GM21526 (cell line): ENCODE results near the gene EHD3.

Source experiments
- ATAC-seq: cut with Tn5 transposase; IDR thresholded peaks from one replicate; pipeline ENCODE4 v1.9.1; 2021; ENCODE audit warnings: moderate library complexity; ENCODE audit not compliant: unreplicated experiment, low FRiP score

The EHD3 gene

DNA sequence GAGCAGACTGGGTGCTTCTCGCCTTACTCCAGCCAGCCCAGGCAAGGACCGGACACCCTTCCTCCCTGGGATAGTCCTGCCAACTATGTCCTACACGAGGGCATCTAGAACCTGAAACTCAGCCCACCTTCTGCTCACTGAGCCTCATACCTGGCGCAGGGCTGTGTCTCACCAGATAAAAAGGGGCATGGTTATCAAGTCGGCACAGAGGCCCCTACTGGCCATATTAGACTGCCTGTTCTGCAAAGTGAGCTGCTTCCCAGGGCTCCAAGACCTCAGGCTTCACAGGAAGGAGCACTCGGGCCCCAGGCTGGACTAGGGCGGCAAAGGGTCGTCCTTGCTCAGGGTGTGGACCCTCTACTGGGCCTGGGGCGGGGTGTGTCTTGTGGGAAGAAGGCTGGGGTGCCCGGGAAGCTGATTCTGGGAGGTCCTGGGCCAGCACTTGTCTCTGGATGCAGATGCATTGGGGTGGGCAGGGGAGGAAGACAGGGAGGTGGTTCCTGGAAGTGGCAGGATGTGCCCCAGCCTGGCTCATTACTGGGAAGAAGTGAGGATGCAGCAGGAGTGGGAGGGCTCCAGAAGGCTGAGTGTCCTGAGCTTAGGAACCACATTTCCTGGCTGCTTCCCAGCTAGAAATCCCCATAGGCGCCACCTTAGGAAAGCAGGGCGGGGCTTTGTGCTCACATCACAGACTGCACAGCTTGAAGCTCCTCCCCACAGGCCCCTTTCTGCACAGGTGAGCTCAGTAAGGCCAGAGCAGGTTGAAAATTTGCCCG lies 19.6 kb downstream of the EHD3 start:
- no peak for ATAC-seq

DNA sequence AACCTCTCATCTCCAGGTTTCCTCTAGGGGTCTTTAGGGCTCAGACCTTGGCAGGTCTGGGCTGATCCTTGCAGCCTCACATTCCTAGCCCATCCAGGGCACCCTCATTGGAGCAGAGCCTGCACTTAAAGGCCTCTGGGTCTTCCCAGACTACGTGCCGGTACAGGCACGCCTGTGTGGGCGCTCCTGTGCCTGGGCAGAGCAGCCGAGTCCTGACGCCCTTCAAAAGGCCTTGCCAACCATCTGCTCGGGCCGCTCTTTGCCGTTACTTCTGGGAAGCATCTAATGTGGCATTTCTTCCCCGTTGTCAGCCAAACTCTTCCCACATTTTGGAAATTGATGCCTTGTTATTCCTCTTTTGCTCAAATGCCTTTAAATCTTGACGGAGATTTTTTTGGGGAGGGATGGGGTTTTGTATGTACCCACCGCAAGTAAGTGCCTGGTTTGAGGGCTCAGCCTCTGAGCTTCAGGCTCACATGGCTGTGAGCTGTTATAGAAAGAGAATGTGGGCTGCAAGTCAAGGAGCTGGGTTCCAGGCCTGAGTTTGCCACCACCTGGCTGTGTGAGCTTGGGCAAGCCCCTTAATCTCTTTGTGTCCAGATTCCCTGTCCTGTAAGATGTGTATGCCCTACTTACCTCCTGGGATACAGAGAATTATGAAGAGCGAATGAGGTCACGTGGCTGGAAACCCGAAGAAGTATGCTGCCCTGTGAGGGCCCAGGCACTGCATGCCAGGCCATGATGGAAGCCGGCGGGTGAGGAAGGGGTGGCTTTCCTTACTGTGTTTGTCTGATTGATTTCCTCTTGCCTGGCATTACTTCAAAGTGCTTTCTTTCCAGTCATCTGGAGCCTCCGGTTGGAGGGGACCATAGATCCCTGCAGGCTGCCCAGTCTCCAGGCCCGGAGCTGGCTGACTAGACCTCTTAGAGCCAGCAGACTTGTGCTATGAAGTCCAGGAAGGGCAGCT lies 20.6 kb downstream of the EHD3 start:
- no peak for ATAC-seq

DNA sequence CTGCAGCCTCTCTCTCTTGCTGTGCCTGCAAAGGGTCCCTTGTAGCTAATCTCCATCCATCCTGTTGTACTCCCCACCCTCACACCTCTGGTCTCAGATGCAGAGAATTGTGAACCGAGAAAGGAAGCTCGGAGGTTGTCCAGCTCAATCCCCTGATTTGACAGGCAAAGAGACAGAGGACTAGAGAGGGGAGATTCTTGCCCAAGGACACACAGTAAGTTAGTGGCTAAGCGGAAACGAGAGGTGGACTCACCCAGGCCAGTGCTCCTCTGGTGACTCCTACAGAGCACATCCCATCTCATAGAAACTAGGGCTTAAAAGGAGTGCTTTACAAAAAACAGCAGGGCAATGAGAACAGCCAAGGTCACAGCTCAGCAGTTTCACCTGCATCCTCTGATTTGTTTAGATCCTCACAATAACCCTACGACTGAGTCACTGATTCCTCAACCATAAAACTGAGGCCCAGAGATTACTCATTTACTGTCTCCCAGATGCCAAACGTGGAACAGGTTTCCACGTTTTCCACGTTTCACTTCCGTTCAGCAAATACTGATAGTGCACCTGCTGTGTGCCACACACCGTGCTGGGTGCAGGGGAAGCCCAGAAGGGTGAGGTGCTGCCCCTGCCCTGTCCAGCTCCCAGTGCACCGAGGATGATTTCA lies 22.1 kb downstream of the EHD3 start:
- ATAC-seq = peak; percentile 52

DNA sequence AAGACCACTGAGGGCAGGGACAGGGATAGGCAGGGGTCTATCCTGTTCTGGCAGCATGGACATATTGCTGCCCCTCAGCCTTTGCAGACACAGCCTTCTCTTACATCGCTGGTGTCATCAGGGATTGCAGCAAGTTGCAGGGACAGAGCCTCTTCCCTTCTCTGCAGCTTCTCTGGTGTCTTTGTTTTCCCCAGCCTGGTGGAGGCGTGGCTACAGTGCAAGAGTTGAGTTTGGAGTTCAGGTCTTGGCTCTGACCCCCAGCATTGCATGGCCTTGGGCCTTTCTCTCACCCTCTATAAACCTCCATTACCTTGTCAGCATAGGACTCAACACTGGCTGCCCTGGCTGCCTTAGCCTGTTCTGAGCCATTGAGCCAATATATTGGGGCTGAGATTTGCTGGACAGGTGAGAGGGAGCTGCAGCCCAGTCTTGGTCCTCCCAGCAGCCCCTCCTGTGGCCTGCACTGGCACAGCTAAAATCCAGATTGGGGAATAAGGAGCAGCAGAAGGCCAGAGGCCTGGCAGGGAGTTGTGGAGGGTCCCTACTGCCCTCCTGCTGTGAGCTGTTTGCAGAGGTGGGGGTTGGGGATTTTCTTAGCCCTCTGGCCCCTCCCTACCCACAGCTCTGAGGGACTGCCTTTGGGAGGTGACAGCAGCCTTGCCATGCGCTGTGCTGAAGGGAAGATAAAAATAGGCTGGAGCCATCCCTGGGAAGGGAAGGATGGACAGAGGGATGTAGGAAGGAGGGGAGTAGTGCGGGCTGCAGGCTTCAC lies 22.8 kb downstream of the EHD3 start:
- ATAC-seq = peak; percentile 5

DNA sequence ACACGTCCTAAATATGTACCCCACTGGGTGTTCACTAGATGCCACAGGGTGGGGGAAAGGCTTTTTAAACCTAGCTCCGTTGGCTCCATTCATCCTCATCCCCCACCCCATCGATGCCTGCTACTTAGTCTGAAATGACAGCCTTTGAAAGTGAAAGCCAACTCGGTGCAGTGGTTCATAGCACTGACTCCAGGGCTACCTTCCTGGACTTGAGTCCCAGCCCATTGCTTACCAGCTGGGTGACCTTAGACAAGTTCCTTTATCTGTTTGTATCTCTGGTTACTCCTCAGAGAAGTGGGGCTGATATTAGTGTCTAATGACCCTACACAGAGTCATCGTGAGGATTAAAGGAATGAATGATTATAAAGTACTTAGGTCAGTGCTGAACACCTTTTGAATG lies 24.4 kb downstream of the EHD3 start:
- ATAC-seq = no peak

DNA sequence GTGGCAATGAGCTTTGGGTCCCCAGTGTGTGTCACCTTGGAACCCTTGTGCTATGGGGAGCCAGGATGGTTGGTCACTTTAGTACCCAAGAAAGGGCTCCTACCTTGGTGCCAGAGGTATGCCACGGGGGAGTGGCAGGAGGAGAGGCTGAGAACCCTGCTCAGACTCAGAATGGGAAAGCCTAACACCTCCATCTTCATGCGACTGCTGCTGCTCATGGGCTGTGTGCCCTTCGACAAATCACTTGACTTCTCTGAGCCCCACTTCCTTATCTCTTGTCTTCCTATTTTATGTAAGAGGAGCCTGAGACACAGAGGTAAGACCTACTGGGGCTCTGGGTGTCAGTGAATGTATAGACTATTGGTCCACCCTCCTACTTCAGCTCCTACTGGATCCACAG lies 25.1 kb downstream of the EHD3 start:
- ATAC-seq = no peak

DNA sequence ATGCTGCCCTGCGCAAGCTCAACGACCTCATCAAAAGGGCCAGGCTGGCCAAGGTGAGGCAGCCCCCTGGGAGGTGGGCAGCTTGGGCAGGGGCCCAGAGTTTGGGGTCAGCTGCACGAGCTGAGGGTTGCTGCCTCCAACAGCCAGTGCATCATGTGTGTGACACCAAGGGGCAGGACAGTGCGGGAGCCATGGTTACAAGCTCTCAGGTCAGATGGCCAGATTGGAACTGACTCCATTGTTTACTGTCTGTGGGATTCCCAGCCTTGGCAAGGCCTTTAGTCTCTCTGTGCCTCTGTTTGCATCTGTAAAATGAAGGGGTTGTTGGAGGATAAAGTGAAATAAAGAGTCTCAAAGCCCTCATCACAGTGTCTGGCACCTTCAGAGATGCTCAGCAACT lies 26.9 kb downstream of the EHD3 start:
- no peak for ATAC-seq

DNA sequence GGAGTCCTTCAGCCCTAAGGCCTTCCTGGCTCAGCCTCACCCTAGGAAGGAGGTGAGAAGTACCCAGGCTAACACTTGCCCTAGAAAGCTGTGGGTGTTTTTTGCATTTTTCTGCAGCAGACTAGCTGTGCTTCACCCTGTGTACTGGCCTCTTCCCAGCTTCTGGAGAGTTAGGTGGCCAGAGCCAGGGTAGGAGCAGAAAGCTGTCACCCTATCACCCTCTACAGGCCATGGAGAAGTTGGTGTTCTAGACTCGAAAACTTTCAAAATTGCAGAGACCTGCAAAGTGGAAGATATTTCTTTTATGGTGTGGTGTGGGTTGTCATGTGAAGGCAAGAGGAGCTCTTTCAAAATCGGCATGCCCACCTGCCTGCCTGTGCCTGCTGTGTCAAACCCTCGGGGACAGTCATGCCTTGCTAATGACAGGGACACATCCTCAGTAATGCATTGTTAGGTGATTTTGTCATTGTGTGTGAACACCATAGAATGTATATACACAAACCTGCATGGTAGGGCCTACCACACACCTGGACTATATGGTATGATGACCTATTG lies 29.8 kb downstream of the EHD3 start:
- no peak for ATAC-seq

DNA sequence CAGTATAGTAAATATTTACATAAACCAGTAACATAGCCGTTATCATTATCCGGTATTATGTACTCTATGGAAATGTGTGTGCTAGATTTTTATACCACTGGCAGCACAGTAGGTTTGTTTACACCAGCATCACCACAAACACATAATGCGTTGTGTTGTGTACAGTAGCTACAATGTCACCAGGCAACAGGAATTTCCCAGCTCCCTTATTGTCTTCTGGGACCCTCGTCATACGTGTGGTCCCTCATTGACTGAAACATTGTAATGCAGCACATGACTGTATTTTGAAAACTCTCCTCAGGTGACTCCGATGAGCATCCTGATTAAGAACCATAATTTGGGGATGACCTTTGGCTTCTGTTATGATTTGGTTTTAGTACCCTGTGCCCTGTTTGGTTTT lies 31.3 kb downstream of the EHD3 start:
- ATAC-seq = no peak

DNA sequence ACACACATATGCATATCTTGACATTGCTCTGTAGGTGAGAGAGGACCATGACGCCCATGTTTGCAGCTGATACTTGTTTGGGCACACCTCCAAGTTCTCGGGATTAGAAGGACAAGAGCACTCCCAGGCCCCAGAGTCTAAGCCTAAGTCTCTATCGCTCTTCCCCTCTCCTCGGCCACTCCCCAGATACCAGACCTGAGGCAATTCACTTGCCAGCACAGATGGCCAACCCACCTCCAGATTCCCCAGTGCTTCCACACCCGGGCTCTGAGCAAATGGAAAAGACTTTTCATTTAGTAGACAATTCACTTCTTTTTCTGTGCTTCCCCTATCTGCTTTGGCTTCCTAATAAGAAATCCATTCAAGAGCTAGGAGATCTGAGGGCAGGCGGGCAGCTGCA lies 32.9 kb downstream of the EHD3 start:
- ATAC-seq = no peak

DNA sequence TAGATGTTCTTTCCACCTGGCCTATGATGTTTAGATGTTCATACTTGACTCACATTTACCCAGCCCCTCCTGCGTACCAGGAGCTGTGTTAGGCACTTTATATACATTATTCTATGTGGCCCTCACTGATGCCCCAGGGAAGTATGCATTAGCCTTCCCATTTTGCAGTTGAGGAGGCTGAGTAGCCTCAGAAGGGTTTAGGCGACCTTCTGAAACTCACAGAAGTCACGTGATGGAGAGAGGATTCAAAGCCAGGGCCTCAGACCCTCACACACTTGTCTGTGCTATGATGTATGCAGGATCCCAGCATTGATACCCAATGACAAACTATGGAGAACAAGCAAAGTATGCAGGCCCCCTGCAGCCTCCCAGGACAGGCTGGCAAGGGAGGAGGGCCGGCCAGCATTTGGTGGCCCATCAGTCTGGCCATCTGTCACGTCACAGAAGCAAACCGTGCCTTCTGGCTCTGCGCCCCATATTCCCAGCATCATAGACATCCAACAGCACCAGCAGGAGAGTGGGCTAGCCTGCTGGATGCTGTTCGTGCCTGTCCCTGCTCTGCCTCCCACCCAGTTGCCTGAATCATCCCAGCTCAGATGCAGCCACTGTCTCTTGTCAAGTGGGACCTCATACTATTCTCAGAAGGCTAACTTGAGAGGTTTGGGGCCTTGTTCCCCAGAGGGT lies 33.6 kb downstream of the EHD3 start:
- ATAC-seq = no peak

DNA sequence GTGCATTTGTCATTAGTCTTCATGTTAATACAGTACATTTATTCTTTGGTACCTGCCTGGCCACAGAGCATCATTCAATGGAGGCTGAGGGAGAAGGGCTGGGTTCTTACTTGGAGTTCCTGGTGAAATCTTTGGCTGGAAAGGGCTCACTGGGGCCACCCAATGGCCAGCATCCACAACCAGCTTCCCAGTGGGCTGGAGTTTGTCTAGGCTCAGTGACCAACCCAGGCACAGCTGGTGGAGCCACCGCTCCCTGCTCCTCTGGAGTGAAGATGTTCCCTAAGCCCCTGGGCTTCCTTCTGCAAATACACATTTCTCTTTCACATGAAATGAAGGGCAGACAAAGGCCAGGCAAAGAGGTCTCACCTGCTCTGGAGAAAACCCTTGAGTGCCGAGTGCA lies 34.4 kb downstream of the EHD3 start:
- no peak for ATAC-seq

DNA sequence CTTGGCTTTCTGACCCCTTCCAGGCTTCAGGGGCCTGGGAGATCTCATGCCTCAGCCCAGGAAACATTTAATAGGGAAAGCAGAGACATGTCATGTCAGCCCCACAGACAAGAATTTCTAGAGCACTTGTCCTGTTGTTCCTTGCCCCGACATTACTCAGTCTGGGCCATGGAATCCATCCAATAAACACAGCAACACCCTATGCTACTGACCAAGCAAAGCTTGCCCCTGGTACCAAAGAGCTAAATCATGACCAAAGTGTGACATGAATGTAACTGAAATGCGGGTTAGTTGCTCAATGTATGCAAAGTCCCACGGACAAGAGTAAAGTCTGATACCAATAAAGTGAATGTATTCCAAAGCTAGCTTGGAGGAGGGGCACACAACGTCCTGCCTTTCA lies 35.1 kb downstream of the EHD3 start:
- ATAC-seq = no peak

DNA sequence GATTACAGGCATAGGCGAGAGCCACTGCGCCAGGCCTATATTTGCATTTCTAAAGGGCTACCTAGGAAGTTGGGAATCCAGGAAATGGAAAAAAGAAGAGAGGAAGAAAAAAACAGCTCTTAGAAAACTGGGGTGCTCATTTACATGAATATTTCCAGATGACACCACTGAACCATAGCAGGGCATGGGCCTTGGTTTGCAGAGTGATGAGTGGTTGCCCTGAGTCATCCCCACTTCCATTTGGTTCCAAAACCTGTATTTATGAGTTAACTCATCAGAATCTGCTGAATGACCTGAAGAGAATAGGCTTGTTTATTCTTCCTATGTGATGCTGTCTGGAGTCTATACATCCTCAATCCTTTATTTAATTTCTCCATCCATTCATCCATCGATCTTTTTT lies 36.2 kb downstream of the EHD3 start:
- ATAC-seq = no peak

DNA sequence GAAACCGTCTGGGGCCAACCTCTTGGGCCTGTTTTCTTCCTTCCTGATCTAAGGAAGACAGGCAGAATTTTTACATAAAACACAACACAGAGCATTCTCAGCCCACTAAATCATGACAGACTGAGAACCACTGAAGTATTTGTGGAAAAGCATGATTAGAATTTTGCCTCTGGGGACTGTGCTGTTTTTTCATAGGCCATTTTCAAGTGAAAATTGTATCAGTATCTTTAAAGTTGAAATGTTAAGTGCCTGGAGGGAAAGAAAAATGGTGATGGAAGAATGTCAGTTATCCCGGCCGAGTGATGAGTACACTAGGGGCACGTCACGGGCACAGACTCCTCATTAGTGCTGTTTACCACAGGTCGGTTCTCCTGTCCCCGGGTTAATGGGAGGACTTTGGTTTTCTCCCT lies 36.9 kb downstream of the EHD3 start:
- ATAC-seq = no peak

DNA sequence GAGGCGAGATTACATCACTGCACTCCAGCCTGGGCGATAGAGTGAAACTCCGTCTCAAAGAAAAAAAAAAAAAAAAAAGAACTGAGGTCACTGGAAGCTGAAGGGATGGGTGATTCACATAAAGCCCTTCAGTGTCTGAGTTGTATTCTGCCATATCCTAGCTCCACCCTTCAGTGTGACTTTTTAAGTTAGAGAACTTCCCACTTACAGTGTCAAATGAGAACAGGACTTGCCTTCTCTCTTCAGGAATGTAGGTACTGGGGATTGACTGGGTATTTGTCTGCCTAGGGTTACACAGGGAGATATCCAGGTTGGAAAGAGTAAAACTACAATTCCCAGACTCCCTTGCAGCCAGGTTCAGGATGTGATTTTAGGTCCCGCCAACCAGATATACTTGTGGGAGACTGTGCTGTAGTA lies 37.9 kb downstream of the EHD3 start:
- no peak for ATAC-seq

DNA sequence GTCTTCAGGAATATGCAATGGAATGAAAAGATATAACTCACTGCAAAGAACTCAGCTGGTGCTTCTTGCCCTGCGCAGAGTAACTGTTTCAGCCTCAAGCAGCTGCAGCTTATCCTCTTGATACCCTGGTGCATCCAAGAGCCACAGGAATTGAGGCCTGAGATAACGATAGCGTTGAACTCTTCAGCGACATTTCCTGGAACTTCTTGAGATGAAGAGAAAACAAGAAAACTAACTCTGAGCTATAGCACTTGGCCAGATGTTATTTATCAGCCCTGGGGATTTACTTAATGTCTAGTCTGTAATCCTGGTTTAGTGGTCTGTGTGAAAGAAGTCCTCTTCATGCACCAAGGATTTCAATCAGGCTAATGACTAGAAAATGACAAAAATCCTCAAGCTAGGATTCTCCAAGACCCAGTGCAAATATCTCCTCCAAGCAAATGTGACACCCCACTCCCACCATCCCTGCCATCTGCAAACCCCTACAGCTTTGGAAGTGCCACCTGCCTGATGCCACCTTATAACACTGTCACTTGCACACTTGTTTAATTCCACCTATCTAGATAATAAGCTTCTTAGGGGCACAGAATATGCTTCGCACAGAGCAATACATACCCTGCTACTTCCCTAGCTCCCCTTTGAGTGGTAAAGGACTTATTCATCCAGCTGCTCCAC lies 40.6 kb downstream of the EHD3 start:
- ATAC-seq = no peak

DNA sequence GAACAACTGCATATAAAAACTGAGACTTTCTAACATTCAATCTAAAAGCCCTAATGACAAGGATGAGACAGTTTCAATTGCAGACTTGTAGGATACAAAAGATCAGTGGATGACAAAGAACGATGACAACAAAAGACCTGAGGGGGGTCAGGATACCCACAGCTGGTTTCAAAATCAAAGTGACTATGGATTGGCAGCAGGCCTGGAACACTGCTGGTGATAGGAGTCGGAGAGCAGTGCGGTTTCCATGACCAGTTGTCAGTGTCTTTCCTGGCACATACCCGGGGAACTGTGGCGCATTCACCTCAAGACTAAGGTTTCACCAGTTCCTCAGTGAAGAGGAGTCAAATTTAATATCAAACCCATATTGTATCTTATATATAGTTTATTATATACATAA lies 42.0 kb downstream of the EHD3 start:
- no peak for ATAC-seq

DNA sequence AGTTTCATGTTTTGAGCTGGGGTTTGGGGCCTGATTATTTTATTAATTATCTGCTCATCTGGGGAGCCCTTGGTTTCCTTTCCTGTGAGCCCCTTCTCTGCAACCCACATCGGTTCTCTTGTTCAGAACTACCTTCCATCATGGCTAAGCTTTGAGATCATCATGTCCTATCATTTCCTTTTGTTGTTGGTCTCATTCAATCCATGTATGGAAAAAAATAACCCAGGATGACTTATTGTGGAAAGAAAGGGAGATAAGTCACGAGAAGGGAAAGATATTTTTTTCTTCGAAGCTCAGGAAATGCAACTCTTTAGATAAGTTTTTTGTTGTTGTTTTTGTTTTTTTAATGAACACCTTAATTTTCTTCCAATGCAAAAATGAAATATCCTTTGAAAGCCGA lies 43.7 kb downstream of the EHD3 start:
- ATAC-seq = no peak
